Stimulated activated CD8-positive, alpha-beta memory T cell treated with anti-CD3 and anti-CD28 coated beads, Interleukin-2, amount 100 ng/mL, for 48 hours (primary cell): Measurements from ENCODE around the gene MED12.
A peak's percentile ranks its signal among the peaks of the same experiment; 100 is the strongest.

ENCODE experiments used
- DNase-seq, 2 donors: peaks; one replicate each; pipeline ENCODE4 v3.0.0-alpha.2; 2020; ENCODE audit warnings: low read depth in 2 of 2

The MED12 gene

DNA sequence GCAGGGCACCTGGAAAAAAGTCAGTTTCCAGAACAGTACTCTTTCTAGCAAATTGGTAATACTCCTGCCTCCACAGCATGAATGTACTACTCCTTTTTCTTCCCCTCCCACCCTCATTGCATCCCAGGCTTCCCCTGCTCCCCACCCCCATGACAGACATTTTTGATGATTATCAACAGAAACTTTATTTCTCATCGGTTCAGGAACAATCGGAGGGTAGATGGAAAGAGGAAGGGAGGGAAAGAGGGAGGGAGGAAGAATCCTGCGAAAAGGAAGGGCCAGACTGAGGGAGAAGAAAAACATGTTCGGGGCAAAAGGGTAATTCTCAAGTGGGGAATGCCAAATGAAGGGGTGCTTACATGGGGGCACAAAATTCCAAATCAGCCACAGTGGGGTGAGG, 11.2 kb upstream of the MED12 start:
- no peak for DNase-seq

DNA sequence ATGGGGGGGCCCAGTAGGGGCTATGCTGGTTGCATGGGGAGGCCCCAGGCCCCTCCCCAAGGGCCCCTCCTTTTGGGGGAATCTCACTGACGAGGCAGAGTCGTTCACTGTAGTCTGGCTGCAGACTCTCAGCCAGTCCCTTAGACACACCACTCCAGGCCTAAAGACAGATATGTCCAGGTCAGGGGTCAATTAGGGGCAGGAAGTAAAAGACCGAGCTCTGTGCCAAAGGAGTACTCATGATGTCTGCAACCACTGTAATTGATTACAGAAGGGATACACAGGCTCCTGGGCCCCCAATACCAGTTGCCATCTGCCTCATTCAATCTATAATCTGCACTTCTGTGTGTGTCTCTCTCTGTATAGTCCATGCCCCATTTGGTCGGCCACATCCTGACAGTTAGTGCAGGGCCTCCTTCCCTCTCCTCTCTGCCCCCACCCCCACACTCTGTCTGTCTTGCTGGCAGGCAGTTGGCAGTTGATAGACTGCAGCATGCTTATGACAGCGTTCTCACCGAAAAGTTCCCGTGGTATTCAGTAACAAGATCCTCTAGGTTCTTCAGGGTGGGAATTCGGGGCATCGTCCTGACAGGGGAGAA, 10.5 kb upstream of the MED12 start:
- DNase-seq = no peak

DNA sequence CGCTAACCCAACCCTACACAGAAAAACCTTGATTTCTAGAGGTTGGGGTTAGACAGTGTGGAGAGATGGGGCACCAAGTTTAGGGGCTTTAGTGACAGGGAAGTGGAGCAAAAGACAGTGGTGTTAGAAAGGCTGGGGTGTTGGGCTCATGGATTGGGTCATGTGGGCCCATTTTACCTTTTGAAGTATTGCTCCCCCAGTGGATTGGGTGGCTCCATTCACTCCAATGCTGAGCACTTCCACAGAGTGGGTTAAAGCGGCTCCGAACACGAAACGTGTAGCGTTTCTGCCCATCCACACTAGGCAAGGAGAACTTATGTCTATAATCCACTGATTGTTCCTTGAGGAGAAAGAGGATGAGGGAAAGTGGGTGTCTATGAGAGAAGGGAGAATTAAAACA, 9.3 kb upstream of the MED12 start:
- DNase-seq = no peak

DNA sequence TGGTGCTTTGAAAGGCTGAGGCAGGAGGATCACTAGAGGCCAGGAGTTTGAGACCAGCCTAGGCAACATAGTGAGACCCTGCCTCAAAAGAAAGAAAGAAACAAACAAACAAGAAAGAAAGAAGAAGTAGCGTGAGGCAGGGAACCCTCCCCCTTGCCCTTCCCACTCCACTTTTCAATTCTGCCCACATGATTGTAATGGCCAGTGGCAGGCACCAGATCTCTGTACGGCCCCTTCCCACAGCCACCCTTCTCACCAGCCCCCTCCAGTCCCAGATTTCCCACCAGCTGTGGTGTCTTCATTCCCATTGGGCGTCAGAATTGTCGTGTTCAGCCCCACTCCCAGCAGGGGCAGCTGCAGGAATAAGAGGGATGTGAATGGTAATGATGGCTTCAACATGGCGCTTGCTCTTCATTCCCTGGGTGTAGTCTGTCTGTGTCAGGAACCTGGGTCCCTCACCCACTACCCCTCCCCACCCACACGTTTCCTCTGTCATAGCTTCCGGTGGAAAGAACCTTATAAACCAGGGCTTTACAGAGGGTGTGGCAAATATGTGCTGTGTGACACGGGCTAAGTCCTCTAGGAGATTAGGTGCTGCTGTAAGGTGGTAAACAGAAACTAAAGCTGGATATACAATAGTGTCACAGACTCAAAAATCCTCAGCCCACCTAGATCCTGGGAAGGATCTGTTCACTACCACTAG, 7.1 kb upstream of the MED12 start, which contains the start of gene IL2RG:
Gene IL2RG (minus strand): TSS at position 437 of the 703 bp plus-strand sequence. CDS start 38 bp downstream, at position 399.
- peak; percentile 37 to 47 for DNase-seq

DNA sequence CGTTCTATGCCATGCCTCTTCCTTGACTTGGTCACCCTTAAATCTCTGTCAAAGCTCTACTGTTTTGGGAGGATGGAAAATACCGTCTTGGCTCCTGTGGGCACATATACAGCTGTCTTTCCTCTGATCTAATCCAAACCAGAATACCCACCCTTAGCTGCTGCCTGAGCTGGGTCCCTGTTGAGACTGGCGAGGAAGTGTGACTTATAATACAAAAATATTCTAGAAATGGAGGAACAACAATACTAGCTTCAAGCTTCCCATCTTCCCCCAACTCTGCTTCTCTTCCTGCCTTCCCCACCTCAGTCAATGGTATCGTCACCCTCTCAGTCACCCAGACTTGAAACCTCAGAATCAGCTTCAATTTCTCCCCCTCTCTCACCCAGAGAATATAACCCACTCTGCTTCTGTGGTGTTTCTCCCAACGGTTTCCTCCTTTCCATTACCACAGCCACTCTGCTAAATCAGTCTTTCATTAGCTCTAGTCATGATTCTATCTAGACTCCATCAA, 6.4 kb upstream of the MED12 start:
- no peak for DNase-seq

DNA sequence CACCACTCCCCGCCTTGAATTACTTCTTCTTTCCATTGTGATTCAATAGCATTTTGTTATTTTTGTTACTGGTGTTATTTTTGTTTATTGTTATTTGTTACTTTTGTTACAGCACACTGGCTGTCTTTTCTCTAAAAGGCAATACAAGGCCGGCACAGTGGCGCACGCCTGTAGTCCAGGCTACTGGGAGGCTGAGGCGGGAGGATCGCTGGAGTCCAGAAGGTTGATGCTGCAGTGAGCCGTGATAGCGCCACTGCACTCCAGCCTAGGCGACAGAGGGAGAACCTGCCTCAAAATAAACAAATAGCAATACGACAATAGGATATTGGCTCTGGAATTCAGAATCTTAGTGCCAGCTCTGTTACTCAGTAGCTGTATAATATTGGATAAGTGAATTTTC, 1.0 kb upstream of the MED12 start:
- no peak for DNase-seq

DNA sequence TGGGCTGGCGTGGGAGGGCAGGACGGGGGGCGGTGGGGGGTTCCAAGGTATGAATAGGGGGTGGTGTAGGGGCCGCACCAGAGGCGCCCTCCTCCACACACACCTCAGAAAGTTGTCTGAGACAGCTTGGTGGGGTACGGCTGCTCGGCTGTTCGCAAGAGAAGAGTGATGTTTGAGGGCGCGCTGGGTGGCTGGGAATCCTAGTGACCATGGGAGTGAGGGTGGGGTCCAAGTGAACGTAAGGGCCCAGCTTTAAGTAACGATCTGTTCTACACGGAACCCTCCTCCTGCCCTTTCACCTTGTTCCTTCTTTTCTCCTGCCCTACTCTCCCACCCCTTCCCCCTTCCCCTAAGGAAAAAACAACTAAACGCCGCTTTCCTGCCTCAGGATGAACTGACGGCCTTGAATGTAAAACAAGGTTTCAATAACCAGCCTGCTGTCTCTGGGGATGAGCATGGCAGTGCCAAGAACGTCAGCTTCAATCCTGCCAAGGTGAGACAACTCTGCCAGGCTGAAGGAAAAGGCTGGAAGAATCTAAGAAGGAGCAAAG, 664 bp downstream of the MED12 start:
- no peak for DNase-seq

DNA sequence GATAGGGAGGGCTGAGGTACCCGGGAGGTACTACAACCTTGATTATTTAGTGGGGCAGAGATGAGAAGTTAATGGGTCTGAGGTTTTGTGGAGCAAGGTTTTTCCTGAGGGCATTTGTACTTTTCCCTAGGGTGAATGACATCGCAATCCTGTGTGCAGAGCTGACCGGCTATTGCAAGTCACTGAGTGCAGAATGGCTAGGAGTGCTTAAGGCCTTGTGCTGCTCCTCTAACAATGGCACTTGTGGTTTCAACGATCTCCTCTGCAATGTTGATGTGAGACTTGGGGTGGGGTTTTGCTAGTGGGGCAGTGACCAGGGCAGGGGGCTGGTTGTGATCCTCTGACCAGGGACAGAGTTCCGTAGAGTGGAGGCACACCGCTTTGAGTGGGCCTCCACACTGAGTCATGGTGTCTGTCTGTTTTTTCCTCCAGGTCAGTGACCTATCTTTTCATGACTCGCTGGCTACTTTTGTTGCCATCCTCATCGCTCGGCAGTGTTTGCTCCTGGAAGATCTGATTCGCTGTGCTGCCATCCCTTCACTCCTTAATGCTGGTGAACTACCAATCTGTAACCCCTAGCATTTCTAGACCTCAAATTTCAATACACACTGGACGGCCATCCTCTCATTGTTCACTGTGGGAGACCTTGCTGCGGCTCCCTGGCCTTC, 9.9 kb downstream of the MED12 start:
- DNase-seq = no peak

DNA sequence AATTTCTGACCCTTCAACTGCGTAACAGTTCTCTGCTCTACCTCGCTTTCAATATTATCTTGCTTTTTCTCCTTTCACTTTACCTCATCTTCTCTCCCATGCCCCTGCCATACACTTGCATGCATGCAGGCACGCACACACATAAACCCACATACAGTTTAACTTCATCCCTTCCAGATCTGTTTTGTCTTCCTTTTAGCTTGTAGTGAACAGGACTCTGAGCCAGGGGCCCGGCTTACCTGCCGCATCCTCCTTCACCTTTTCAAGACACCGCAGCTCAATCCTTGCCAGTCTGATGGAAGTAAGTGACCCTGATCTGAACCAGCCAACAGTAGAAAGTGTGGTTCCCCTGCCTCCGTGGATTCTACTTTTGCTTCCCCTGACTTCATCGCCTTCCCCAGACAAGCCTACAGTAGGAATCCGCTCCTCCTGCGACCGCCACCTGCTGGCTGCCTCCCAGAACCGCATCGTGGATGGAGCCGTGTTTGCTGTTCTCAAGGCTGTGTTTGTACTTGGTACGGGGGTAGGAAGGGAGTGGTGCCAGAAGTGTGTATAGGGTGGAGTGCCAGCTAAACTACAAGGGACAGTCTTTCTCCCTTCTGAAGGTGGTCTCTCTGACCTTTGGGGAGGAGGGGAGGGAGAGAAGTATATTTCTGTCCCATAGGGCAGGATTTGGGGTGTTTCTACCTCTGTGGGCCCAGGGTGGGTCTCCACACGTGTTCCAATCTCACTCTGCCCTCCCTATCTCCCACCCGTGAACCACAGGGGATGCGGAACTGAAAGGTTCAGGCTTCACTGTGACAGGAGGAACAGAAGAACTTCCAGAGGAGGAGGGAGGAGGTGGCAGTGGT, 10.7 kb downstream of the MED12 start:
- DNase-seq = peak; percentile 60 to 69

DNA sequence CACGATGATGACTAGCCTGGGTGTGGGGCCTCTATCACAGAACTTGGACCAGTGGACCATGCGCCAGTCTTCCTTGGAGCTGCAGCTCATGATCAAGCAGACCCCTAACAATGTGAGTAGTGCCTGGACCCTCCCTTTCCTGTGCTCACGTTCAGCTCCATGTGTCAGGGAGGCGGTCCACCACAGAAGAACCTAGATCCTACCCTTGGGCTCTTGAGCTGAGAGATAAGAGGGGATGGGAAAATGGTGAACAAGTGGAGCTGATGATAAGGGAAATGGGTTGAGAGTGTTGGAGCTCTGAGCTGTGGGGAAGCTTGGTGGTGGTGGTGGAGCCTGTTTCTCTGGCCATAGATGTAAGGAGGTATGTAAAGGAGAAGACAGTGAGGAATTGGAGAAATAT, 13.1 kb downstream of the MED12 start:
- DNase-seq = no peak

DNA sequence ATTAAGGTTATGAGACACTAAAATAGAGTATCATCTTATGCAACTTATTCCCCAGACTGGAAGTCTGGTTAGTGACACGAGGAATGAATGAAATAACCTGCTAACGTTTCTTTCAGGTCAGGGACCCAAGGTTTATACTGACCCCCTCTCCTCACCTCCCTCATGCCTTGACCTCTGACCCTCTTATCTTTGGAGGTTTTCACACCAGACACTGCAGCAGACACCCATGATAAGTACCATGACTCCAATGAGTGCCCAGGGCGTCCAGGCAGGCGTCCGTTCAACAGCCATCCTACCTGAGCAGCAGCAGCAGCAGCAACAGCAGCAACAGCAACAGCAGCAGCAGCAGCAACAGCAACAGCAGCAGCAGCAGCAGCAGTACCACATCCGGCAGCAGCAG, 22.0 kb downstream of the MED12 start:
- no peak for DNase-seq

DNA sequence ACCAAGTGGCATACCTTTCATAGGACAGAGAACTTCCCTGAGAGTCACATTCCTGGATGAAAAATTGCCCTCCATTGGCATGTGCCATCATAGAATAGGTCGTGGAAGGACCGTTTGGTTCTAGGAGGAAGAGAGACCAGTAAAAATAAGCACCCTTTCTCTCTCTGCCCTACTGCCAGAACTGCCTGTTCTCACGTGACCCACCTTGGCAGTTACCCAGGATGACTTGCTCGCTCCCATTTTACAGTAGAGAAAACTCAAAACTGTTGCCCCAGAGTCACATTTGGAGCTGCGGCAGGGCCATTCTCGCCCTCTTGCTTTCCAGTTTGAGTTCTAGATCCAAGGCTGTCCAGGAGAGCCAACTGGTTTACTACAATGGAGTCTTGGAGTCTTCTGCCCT, 25.1 kb downstream of the MED12 start:
- no peak for DNase-seq

DNA sequence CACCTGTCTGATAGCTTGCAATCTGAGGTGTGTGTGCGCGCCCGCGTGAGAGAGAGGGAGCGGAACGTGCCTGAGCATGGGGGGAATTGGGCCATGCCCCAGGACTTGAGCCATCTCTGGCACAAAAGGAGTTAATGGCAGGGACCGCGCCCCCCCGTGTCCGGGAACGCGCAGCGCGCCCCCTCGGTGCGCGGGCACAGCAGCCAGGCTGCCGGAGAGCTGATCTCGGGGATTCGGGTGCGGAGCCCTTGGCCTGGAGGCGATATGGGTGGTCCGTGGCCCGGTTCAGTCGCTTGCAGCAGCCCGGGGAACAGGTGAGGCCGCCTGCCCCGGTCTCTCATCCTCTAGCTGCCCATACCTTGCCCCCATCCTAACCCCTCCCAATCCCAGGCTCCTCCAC, 26.3 kb downstream of the MED12 start, which contains the start of gene NLGN3:
Gene NLGN3 (plus strand): TSS at position 191 of the 400 bp plus-strand sequence. CDS start 2,909 bp downstream, outside the sequence.
- DNase-seq = no peak

DNA sequence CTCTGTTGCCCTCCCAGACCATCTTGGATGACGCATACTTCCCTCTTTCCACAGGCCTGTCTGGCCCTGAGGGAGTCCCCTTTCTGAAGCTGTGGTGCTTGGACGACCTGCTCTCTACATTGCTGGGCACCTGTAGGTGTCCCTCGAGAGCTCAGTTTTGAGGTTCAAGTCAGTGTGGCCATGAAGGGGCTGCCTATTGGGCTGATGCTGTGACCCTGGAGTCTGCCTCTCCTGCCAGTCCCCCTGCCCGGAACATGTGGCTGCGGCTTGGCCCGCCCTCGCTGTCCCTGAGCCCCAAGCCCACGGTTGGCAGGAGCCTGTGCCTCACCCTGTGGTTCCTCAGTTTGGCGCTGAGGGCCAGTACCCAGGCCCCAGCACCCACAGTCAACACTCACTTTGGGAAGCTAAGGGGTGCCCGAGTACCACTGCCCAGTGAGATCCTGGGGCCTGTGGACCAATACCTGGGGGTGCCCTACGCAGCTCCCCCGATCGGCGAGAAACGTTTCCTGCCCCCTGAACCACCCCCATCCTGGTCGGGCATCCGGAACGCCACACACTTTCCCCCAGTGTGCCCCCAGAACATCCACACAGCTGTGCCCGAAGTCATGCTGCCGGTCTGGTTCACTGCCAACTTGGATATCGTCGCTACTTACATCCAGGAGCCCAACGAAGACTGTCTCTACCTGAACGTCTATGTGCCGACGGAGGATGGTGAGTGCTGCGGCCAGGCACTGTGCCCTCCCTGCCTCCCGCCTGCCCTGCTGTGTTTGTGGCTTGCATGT, 29.3 kb downstream of the MED12 start:
- no peak for DNase-seq

DNA sequence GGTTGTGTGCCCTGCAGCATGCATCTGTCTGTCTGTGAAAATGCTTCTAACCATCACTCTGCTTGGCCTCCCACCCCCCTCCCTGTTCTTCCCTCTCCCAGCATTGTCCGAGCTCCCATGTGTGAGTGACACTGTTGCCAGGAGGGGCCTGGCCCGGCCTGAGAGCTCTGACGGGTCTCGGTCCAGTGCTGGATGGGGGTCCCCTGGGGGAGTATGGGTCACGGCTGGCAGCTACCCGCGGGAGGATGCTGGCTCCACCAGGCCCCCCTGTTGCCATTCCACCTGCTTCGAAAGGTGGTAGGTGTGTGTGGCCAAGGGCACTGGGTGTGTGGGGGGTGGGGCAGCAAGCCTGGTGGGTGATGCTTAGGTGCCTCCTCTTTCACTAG, 29.9 kb downstream of the MED12 start:
- DNase-seq = no peak

DNA sequence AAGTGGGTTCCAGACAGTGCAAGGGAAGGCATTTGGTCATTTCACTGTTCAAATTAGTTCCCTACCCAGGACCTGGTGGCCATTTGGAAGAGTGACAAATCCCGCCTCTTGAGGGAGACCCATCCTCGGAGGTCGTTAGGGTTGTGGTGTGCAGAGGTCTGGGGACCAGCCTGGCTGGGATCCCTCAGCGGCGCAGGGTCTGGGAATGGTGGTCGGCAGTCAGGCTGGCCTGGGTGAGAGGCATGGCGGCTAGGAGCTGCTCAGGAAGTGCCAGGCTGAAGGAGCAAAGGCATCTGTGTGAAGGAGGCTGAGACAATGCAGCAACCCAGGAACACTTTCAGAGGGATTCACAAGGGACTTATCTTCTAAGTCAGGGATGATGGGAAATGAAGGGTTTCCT, 33.0 kb downstream of the MED12 start:
- DNase-seq = no peak

DNA sequence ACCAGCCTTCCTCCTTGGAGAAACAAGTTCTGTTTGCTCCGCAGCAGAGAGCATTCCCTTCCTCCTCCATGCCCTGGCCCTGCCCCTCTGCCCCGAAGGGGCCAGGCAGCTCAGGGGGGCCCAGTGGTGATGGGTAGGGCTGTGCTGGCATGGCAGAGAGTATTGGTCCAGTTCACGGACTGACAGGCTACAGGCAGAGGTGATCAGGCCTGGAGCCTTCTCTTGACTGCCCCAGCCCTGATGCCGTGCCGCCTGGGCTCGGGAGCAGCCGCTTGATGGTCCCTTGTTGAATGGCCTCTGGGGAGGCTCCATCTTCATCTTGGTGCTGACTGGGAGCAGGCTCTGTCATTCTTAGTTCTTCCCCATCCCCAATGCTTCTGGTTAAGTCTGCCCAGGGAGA, 35.8 kb downstream of the MED12 start:
- no peak for DNase-seq

DNA sequence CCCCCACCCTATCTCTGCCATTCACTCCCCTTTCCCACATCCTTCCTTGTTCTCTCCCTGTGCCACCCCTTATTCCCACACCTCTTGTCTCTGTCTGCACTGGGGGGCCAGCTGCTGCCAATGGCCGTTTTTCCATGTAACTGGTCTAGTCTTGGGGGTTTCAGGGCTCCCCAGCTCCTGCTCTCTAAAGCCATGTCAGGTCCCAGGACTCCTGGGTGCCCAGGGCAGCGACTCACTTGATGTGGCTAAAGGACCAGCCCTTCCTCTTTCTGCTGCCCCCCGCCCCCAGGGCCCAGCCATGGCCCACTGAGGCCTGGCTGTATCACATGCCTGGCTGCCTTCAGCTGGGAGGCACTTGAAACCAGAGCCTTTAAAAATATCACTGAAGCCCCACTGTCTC, 36.2 kb downstream of the MED12 start:
- DNase-seq = no peak

DNA sequence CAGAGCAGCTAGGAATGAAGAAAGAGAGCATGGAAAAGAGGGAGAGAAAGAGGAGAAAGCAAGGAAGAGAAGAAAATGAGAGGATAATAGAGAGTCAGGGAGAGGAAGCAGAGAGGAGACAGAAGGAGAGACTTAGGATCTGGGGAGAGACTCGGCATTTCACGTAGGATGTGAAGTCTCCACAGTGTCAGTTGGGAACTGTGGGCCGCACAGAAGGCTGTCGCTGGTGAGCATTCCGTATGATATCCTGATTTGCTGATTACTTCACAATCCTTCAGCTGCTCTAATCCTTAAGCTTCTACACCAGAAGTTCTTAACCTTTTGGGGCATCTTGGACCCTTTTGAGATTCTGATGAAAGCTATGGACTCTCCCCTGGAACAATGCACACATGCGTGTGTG, 40.2 kb downstream of the MED12 start:
- DNase-seq = no peak

DNA sequence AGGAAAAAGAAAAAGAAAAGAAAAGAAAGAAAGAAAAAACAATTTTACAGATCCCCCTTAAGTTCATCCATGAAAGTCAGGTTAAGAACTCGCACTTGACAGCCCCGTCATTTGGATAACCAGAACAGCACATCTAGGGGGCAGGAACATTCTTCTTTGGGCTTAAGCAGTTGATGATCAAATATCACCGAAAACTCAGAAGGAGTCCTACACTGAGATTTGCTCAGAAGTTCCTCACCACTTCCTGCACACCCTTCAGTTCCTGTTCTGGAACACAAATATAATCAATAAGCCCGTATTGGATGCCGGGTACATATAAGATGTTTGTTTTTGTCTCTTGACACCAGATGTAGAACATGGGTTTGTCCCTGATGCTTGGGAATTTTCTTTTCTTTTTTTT, 40.9 kb downstream of the MED12 start:
- no peak for DNase-seq

DNA sequence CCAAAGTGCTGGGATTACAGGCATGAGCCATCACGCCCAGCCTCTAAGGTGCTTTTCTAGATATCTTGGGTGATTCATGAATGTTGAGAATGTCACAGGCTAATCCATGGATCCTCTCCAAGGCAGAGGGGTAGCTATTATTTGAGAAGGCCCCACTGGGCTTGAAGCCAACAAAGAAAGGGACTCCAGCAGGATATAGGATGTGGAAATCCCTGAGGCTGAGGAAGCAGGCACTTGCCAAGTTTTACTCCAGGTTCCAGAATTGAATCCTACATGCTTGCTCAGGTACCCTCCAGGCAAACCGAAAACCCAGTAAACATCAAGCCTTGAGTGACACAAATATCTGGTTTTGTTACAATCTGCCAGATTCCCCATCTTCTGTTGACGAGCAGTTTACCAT, 42.1 kb downstream of the MED12 start:
- DNase-seq = no peak
